ENCODE measurements around the gene MPRIP. TPM values are rescaled to one million over a fixed set of nuclear protein-coding genes. Genes with fewer than 3 reads are reported as not detected.

The MPRIP gene
- total RNA-seq, 2 donors from 2014 or later, result 268 to 269 TPM

DNA sequence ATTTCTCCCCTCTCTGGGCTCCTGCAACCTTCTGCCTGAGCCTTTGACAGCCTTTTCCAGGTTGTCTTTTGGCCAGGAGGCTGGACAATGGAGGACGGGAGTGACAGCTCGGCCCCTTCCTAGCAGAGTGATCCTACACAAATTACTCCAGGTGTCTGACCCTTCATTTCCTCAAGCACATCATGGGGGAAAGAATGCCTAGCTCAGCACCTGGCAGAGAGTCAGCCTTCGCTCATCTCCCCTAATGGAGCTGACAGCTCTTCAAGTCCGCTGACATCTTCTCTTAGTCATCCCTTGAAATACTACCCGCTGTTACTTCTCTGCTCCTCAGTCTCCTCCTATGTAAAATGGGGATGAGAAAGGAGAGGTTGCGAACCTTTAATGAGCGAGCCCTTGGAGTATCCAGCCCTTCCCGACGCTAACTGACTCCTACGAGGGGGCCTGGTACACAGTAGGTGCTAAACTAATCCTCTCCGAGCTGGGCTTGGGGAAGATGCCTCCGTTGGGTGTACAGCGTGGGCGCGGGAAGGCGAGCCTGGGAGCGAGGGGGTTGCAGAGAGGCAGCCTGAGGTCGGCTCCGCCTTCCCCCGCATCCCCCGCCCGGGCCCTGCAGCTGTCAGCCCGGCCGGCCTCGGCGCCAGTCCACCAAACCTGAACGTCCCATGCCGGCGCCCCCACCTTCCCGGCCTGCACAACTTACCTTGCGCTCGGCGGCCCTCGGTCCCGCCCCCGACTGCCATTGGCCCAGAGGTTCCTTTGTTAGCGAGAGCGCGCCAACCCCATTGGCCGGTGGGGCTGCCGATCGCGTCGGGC is 480 bp upstream of the MPRIP start:
- Mint-ChIP-seq H3K27me3 (peaks cover 4% of the 10 kb centered on the region), H3K27ac (peak overlapping the region; percentile 72), H3K4me3 (peak overlapping the region; percentile 81), H3K4me1 (peaks cover 35% of the 10 kb centered on the region), H3K36me3 (ENCODE audit: low read depth) (no peaks in the 10 kb centered on the region)
- no peaks in the 10 kb centered on the region for H3K9me3 ChIP-seq (ENCODE audit: control insufficient read depth, low read length, poor library complexity, severe bottlenecking)
- peak; percentile 94 to 95 (median 94) for DNase-seq
- ATAC-seq, result peak; percentile 98

GRCh38 chr17:17042851-17043460 is 699 bp downstream of the MPRIP start:
- Mint-ChIP-seq H3K36me3 (ENCODE audit: low read depth) (no peaks in the 10 kb centered on the region), H3K27me3 (peaks cover 4% of the 10 kb centered on the region), H3K4me3 (peak overlapping the region; percentile 94), H3K4me1 (peaks cover 45% of the 10 kb centered on the region), H3K27ac (peak overlapping the region; percentile 89)
- DNase-seq (no peak), ATAC-seq (no peak)
- H3K9me3 ChIP-seq (ENCODE audit: control insufficient read depth, low read length, poor library complexity, severe bottlenecking), result no peaks in the 10 kb centered on the region

GRCh38 chr17:17043461-17044271 is 1.4 kb downstream of the MPRIP start:
- Mint-ChIP-seq H3K27ac (peak overlapping the region; percentile 89), H3K4me1 (peaks cover 49% of the 10 kb centered on the region), H3K27me3 (peaks cover 4% of the 10 kb centered on the region), H3K4me3 (peak overlapping the region; percentile 94), H3K36me3 (ENCODE audit: low read depth) (no peaks in the 10 kb centered on the region)
- ATAC-seq, result no peak
- H3K9me3 ChIP-seq (ENCODE audit: control insufficient read depth, low read length, poor library complexity, severe bottlenecking), result no peaks in the 10 kb centered on the region
- no peak for DNase-seq

DNA sequence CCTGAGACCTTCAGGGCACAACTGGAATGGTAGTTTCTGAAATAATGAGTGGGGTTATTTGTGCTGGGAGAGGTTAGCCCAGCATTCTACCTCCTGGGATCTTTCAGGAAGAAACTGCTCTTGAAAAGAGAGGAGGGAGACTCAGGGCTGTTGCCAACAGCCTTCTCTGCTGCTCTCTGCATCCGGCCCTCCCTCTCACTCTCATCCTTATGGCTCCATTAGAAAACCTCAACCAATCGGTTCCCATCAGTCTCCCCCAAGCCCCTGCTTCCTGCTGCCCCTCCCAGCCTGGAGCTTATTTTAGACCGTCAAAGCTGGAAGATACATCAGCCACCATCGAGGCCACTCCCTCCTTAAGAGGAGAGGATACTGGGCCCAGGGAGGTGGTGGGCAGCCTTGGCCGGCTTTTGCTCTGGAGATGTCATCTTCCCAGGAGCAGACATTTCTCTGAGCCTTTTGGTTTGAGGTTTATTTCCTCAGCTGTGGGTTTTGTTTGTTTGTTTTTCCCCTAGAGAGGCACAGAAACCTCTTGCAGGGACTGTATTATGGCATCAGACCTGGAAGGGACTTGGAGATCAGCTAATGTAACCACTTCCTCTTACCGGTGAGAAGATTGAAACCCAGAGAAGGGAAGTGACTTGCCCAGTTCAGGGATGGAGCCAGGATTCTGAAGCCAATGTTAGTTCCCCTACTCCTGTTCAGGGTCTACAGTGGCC is 2.7 kb downstream of the MPRIP start:
- H3K27me3 Mint-ChIP-seq, result peaks cover 4% of the 10 kb centered on the region
- no peaks in the 10 kb centered on the region for H3K36me3 Mint-ChIP-seq (ENCODE audit: low read depth)
- H3K27ac Mint-ChIP-seq, result peak overlapping the region; percentile 89
- H3K4me1 Mint-ChIP-seq, result peaks cover 51% of the 10 kb centered on the region
- H3K9me3 ChIP-seq (ENCODE audit: control insufficient read depth, low read length, poor library complexity, severe bottlenecking), result no peaks in the 10 kb centered on the region
- no peak for ATAC-seq
- no peak for DNase-seq
- H3K4me3 Mint-ChIP-seq, result peak overlapping the region; percentile 94

DNA sequence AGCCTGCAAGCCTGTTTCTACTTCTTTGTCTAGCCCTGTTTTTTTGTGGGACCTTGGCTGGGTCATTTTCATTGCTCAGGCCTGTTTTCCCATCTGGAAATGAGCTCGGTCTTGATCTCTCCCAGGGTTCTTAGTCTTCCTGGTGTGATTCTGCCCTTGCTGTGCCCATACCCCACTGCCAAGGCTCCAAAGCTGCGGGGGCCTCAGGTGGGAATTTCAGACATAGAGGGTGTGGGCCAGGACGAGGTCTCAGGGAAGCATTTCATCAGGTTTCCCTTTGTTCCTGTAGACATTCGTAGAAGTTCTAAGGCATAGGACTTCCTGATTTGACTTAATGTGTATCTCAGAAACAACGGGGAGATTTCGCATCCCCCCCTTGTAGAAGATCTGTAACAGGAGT is 5.8 kb downstream of the MPRIP start:
- ATAC-seq, result no peak
- no peaks in the 10 kb centered on the region for H3K27me3 Mint-ChIP-seq
- no peak overlapping the region for H3K4me3 Mint-ChIP-seq

GRCh38 chr17:17050346-17051345 is 8.4 kb downstream of the MPRIP start:
- no peak for ATAC-seq

More for the DNA sequence above, 5.8 kb downstream of the MPRIP start:
- no peaks in the 10 kb centered on the region for H3K9me3 ChIP-seq (ENCODE audit: control insufficient read depth, low read length, poor library complexity, severe bottlenecking)
- DNase-seq, result no peak
- Mint-ChIP-seq H3K27ac (peak overlapping the region; percentile 62), H3K36me3 (ENCODE audit: low read depth) (no peaks in the 10 kb centered on the region), H3K4me1 (peaks cover 59% of the 10 kb centered on the region)

GRCh38 chr17:17051380-17051779 is 9.1 kb downstream of the MPRIP start:
- no peak overlapping the region for H3K4me3 Mint-ChIP-seq
- no peaks in the 10 kb centered on the region for H3K36me3 Mint-ChIP-seq (ENCODE audit: low read depth)
- H3K27me3 Mint-ChIP-seq, result no peaks in the 10 kb centered on the region
- no peak for DNase-seq
- H3K9me3 ChIP-seq (ENCODE audit: control insufficient read depth, low read length, poor library complexity, severe bottlenecking), result no peaks in the 10 kb centered on the region
- ATAC-seq, result no peak
- peaks cover 51% of the 10 kb centered on the region for H3K4me1 Mint-ChIP-seq
- peak overlapping the region; percentile 80 for H3K27ac Mint-ChIP-seq

More at GRCh38 chr17:17050346-17051345, 8.4 kb downstream of the MPRIP start:
- Mint-ChIP-seq H3K27ac (peak overlapping the region; percentile 80), H3K4me1 (peaks cover 53% of the 10 kb centered on the region), H3K4me3 (no peak overlapping the region), H3K27me3 (no peaks in the 10 kb centered on the region), H3K36me3 (ENCODE audit: low read depth) (no peaks in the 10 kb centered on the region)
- H3K9me3 ChIP-seq (ENCODE audit: control insufficient read depth, low read length, poor library complexity, severe bottlenecking), result no peaks in the 10 kb centered on the region
- DNase-seq, result no peak

DNA sequence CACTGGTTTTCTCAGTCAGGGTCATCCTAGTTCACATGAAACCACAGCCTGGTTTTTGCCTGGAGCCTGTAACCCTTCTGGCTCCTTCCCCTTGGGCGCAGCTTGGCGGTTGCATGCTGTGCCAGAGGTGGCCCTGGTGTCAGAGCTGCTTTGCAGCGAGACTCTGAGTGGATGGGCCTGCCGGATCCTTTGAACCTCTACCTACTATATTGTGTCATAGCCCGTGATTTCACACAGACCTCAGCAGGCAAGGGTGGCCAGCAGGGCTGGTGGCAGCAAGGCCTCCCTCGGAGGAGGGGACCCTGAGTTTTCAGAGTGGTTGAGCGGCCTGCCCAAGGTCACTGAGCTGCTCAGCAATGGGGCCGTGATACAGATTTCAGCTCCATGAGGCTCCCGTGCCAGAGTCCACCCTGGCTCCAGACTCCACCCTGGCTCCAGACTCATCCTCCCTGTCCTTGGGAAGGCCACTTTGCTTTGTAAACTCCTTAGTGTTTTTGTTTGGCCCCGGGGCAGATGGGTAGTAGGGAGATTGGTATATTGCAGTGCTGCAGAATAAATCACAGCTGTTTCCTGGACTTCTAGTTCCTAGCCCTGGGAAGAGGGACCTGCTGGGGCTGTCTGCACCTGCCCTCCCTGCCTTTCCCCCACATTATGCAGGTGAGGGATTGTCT is 9.7 kb downstream of the MPRIP start:
- H3K27me3 Mint-ChIP-seq, result no peaks in the 10 kb centered on the region
- peak overlapping the region; percentile 80 for H3K27ac Mint-ChIP-seq
- no peaks in the 10 kb centered on the region for H3K36me3 Mint-ChIP-seq (ENCODE audit: low read depth)
- no peak for ATAC-seq
- H3K4me3 Mint-ChIP-seq, result no peak overlapping the region
- DNase-seq, result no peak
- no peaks in the 10 kb centered on the region for H3K9me3 ChIP-seq (ENCODE audit: control insufficient read depth, low read length, poor library complexity, severe bottlenecking)
- H3K4me1 Mint-ChIP-seq, result peaks cover 51% of the 10 kb centered on the region

- DNase-seq (no peak), ATAC-seq (peak; percentile 33)
- Mint-ChIP-seq H3K27me3 (no peaks in the 10 kb centered on the region), H3K27ac (peak overlapping the region; percentile 80), H3K4me1 (peaks cover 45% of the 10 kb centered on the region), H3K36me3 (ENCODE audit: low read depth) (no peaks in the 10 kb centered on the region), H3K4me3 (peak overlapping the region; percentile 81)
- H3K9me3 ChIP-seq (ENCODE audit: control insufficient read depth, low read length, poor library complexity, severe bottlenecking), result no peaks in the 10 kb centered on the region
These were observed 10.4 kb downstream of the MPRIP start for GRCh38 chr17:17052462-17053221.

DNA sequence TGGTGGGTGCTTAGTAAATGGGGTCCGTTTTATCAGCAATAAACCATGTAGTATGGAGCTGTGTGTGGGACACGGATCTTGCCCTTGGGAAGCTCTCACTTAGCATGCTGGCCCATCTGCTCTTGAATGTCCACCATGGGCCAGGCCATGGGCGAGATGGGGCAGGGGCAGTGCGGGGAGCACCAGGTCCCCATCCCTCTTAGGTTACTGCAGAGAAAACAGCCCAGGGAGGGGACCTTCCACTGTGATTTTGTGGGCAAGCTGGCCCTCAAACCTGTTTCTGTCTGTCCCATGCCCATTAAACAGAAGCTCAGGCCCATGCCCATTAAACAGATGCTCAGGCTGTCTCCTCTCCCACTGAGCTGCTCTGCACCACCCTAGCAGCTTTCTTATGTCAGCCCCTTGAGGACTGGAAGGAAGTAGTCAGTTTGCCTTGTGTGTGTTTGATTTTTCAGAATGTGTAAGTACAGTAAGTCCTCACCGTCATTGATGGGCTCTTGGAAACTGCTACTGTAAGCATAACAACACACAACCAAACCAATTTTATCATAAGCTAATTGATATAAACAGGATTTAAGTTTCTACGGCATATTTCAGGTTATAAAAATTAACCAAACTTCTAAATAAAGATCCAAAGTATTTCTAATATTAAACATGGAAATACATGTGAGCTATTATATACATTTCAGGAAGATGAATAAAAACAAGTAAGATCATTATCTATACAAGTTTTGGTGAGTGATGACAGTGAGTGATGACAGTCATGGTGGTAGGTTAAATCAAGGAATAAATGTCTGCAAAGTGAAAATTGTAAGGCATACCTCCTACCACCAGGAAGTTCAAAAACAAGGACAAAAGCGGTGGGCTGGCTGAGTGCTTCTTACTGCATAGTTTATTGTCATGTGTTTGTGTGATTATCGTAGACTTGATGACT is 11.5 kb downstream of the MPRIP start:
- H3K27ac Mint-ChIP-seq, result peak overlapping the region; percentile 80
- no peak overlapping the region for H3K4me3 Mint-ChIP-seq
- no peak for DNase-seq
- H3K27me3 Mint-ChIP-seq, result no peaks in the 10 kb centered on the region
- no peak for ATAC-seq
- H3K9me3 ChIP-seq (ENCODE audit: control insufficient read depth, low read length, poor library complexity, severe bottlenecking), result no peaks in the 10 kb centered on the region
- H3K36me3 Mint-ChIP-seq (ENCODE audit: low read depth), result no peaks in the 10 kb centered on the region
- peaks cover 40% of the 10 kb centered on the region for H3K4me1 Mint-ChIP-seq

All from T-helper 17 cell (primary cell).